ENCODE measurements around the gene ANXA1. TPM values are rescaled to one million over a fixed set of nuclear protein-coding genes. Genes with fewer than 3 reads are reported as not detected.

The ANXA1 gene
- total RNA-seq, 1 donor from 2014 or later = 4,910 TPM

DNA sequence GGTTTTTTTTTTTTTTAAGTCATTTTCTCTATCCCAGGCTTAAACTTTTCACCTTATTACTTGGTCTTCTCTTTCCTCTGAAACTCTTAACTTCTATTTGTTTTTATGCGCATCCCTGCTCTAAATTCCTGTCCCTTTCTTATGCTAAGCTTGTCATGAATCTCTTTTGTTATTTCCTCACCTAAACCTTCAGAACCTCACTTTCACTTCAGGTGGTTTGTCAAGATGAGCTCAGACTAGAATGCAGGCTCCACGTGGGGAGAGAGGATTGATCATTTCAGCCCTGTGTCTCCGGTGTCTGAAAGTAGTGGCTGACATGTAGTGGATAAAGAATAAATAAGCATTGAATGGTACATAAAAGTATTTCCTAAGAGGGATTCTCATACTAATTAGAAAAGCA lies 63.6 kb downstream of the ANXA1 start:
- ATAC-seq = no peak

- no peak for ATAC-seq
Observed at GRCh38 chr9:73216100-73216499, 64.4 kb downstream of the ANXA1 start.

Other genes with a start within 250 kb of the ANXA1 start
- gene ALDH1A1, start 198.8 kb upstream of the ANXA1 start, total RNA-seq = 3.3 TPM

Data from esophagus mucosa (tissue), 1 donor.